ENCODE results near the gene CLDN5.

DNA sequence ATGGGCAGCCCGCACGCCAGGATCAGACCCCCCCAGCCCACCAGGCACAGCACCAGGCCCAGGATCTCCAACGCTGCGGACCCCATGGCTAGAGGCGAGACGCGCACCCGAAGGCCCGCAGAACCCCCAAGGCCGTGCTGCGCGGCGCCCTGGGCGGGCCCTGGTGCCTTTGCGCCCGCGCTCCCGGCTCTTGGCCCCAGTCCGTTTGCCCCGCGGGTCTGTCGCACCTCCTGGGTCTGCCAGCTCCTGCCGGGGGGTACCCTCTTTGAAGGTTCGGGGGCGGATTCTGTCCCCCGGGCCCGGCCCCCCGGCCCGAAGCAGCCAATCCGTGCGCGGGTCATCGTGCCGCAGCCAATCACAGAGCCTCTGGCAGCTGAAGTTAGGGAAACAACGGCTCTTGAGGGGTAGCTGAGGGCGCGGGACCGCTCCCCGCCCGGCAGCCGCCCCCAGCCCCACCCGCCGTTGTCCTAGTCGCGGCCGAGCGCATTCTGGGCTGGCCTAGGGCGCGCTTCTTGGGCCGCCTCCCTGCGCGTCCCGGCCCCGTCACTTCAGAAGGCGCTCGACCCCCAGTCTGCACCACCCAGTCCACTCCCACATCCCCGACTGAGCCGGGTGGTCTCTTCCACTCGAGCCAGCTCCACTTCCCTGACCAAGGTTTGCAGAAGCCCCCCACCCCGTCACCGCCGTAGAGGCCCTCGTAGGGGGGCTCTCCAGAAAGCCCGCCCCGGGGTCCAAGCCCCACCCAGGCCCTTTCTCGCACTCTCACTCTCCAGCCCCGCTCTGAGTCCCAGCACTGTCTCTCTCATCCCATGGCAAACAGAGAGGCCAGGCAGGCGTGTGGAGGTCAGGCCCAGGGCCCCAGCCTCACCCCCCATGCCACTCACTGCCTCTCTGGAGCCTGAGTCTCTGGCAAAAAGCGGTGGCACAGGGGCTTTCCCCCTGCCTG is at the start of gene CLDN5:
- TF ChIP-seq GATA3 (IDR thresholded peaks at IDR 0.05; ENCODE audit: low read depth, low read length) (no peak), GATA2 (IDR thresholded peaks at IDR 0.05; ENCODE audit: low read depth, low read length) (no peak)
